Activated CD8-positive, alpha-beta T cell treated with anti-CD3 and anti-CD28 coated beads for 36 hours (primary cell): ENCODE data around the gene CTTNBP2. TPM values are rescaled to one million over a fixed set of nuclear protein-coding genes. Genes with fewer than 3 reads are reported as not detected.

Source experiments
- ATAC-seq: fragments of 200-7000 bp; cut with Tn5 transposase; one replicate; pipeline ENCODE4 v1.10.0; 2021; ENCODE audit warnings: mild to moderate bottlenecking, moderate library complexity
- CTCF ChIA-PET: fragments of 350-600 bp; sonication (Branson Sonifier 250); formaldehyde crosslinking; loops from one replicate; lab custom pipeline; 2021; ENCODE audit warnings: antibody characterized with exemption; lab: Charles Lee
- POLR2A ChIA-PET: fragments of 350-600 bp; sonication (Branson Sonifier 250); formaldehyde crosslinking; loops from one replicate; lab custom pipeline; 2021; ENCODE audit warnings: antibody characterized with exemption; lab: Charles Lee
- DNase-seq: peaks from one replicate; pipeline ENCODE4 v3.0.0-alpha.2; 2020
- H3K27ac Mint-ChIP-seq: one replicate; pipeline ENCODE4 v1.8.0; 2021; ENCODE audit warnings: mild to moderate bottlenecking, mixed read lengths
- H3K27me3 Mint-ChIP-seq: one replicate; pipeline ENCODE4 v1.8.0; 2021; ENCODE audit warnings: mixed read lengths
- H3K36me3 Mint-ChIP-seq: one replicate; pipeline ENCODE4 v1.8.0; 2021; ENCODE audit warnings: low read depth, mixed read lengths
- H3K4me1 Mint-ChIP-seq: one replicate; pipeline ENCODE4 v1.8.0; 2021; ENCODE audit warnings: low read depth, mixed read lengths
- H3K4me3 Mint-ChIP-seq: one replicate; pipeline ENCODE4 v1.8.0; 2021; ENCODE audit warnings: mild to moderate bottlenecking, moderate library complexity, mixed read lengths
- H3K9me3 Mint-ChIP-seq: one replicate; pipeline ENCODE4 v1.8.0; 2021; ENCODE audit warnings: mixed read lengths
- CTCF ChIP-seq: fragments of 200-600 bp; IDR thresholded peaks from one replicate; pipeline ENCODE4 v1.8.0; 2022; ENCODE audit warnings: antibody characterized with exemption, mild to moderate bottlenecking
- intact Hi-C: fragments of 100-400 bp; cut with micrococcal nuclease; formaldehyde crosslinking; loops from one replicate; pipeline ENCODE4 v1.10.0; 2022
- total RNA-seq, 2 experiments: library from RNA; stranded (reverse); gene quantifications; one replicate each; pipeline ENCODE4 v1.2.3, GENCODE V29; 2021

The CTTNBP2 gene
- total RNA-seq, 2 experiments from 2014 or later = not detected

- H3K4me3 Mint-ChIP-seq = no peak overlapping the region
- intact Hi-C loops = no loop called here
Measured at GRCh38 chr7:117686311-117686935, 186.8 kb downstream of the CTTNBP2 start.

GRCh38 chr7:117685795-117686194 lies 187.4 kb downstream of the CTTNBP2 start:
- POLR2A ChIA-PET = no interaction called here
- ATAC-seq (no peak), DNase-seq (no peak)
- Mint-ChIP-seq H3K4me1 (no peaks in the 10 kb centered on the region), H3K27ac (no peak overlapping the region), H3K9me3 (no peaks in the 10 kb centered on the region), H3K36me3 (no peaks in the 10 kb centered on the region), H3K4me3 (no peak overlapping the region), H3K27me3 (no peaks in the 10 kb centered on the region)
- CTCF ChIA-PET = no interaction called here
- TF ChIP-seq CTCF = no peak
- intact Hi-C loops = no loop called here

More at GRCh38 chr7:117686311-117686935, 186.8 kb downstream of the CTTNBP2 start:
- TF ChIP-seq CTCF = no peak
- H3K27ac Mint-ChIP-seq = no peak overlapping the region
- ChIA-PET CTCF (no interaction called here), POLR2A (no interaction called here)
- H3K4me1 Mint-ChIP-seq = no peaks in the 10 kb centered on the region
- ATAC-seq = no peak
- DNase-seq = no peak
- no peaks in the 10 kb centered on the region for H3K9me3 Mint-ChIP-seq
- no peaks in the 10 kb centered on the region for H3K36me3 Mint-ChIP-seq
- no peaks in the 10 kb centered on the region for H3K27me3 Mint-ChIP-seq

- Mint-ChIP-seq H3K27me3 (no peaks in the 10 kb centered on the region), H3K4me1 (no peaks in the 10 kb centered on the region), H3K4me3 (no peak overlapping the region), H3K36me3 (no peaks in the 10 kb centered on the region), H3K27ac (no peak overlapping the region), H3K9me3 (no peaks in the 10 kb centered on the region)
- intact Hi-C loops = no loop called here
- ChIA-PET CTCF (no interaction called here), POLR2A (no interaction called here)
- DNase-seq (no peak), ATAC-seq (no peak)
- TF ChIP-seq CTCF = no peak
Measured at GRCh38 chr7:117683430-117684175, 189.6 kb downstream of the CTTNBP2 start.

- Mint-ChIP-seq H3K27me3 (no peaks in the 10 kb centered on the region), H3K4me1 (no peaks in the 10 kb centered on the region), H3K4me3 (no peak overlapping the region), H3K27ac (no peak overlapping the region), H3K36me3 (no peaks in the 10 kb centered on the region), H3K9me3 (no peaks in the 10 kb centered on the region)
- TF ChIP-seq CTCF = no peak
- intact Hi-C loops = no loop called here
- DNase-seq (no peak), ATAC-seq (no peak)
- CTCF ChIA-PET = no interaction called here
- POLR2A ChIA-PET = no interaction called here
Measured at GRCh38 chr7:117682681-117683385, 190.4 kb downstream of the CTTNBP2 start.

- no peak for TF ChIP-seq CTCF
Measured at GRCh38 chr7:117679120-117679519, 194.1 kb downstream of the CTTNBP2 start.

More at GRCh38 chr7:117679120-117679519, 194.1 kb downstream of the CTTNBP2 start:
- Mint-ChIP-seq H3K4me3 (no peak overlapping the region), H3K27ac (no peak overlapping the region), H3K4me1 (no peaks in the 10 kb centered on the region), H3K9me3 (no peaks in the 10 kb centered on the region), H3K36me3 (no peaks in the 10 kb centered on the region), H3K27me3 (peaks cover 1% of the 10 kb centered on the region)
- CTCF ChIA-PET = no interaction called here
- DNase-seq (no peak), ATAC-seq (no peak)
- POLR2A ChIA-PET = no interaction called here
- intact Hi-C loops = no loop called here
